ENCODE measurements around the gene KITLG. TPM values are rescaled to one million over a fixed set of nuclear protein-coding genes. Genes with fewer than 3 reads are reported as not detected.

The KITLG gene
- total RNA-seq, 1 experiment from 2014 or later, result 11.7 TPM

GRCh38 chr12:88578276-88579160, 1.8 kb downstream of the KITLG start:
- Histone ChIP-seq H2BK120ac (ENCODE audit: low read depth, low read length, poor library complexity, severe bottlenecking) (no peak overlapping the region), H3K4me2 (ENCODE audit: insufficient read depth, insufficient read length, low read length) (peak overlapping the region; percentile 73), H3K79me1 (ENCODE audit: insufficient read depth, low read depth, low read length, poor library complexity, severe bottlenecking) (no peaks in the 10 kb centered on the region), H2BK15ac (ENCODE audit: low read depth, low read length) (no peak overlapping the region), H3K27me3 (ENCODE audit: insufficient read depth, low read length) (no peaks in the 10 kb centered on the region), H4K5ac (ENCODE audit: insufficient read length, low read depth, low read length) (no peak overlapping the region), H3K4me1 (ENCODE audit: insufficient read depth, low read length) (no peaks in the 10 kb centered on the region; the same call in 1 of the 2 replicates), H3K56ac (ENCODE audit: insufficient read length, low read depth, low read length) (no peak overlapping the region), H2BK20ac (ENCODE audit: low read depth, low read length, poor library complexity, severe bottlenecking) (no peak overlapping the region), H3K14ac (ENCODE audit: insufficient read depth, low read length) (no peak overlapping the region), H3K4ac (ENCODE audit: low read depth, low read length) (no peak overlapping the region), H3K79me2 (ENCODE audit: insufficient read depth, low read length) (no peaks in the 10 kb centered on the region), H4K8ac (replicated peaks; ENCODE audit: insufficient read length, low read depth, low read length) (no peak overlapping the region), H2AK5ac (ENCODE audit: insufficient read length, low read length) (no peak overlapping the region), H4K91ac (ENCODE audit: insufficient read length, low read depth, low read length) (no peak overlapping the region), H3K9me3 (ENCODE audit: control insufficient read depth, low read depth, low read length) (no peaks in the 10 kb centered on the region), H3K23me2 (ENCODE audit: insufficient read length, low read depth, low read length, poor library complexity, severe bottlenecking) (peaks cover 17% of the 10 kb centered on the region), H2AFZ (ENCODE audit: low read length) (no peak overlapping the region), H3K9ac (ENCODE audit: extremely low read depth, insufficient read length, low read length) (no peak overlapping the region), H3K27ac (ENCODE audit: insufficient read length, low read depth, low read length) (no peak overlapping the region), H4K20me1 (ENCODE audit: control insufficient read depth, insufficient read depth, insufficient read length) (no peaks in the 10 kb centered on the region), H2BK5ac (ENCODE audit: insufficient read length, low read length) (no peak overlapping the region), H3K18ac (ENCODE audit: insufficient read length, low read depth, low read length) (no peak overlapping the region), H3T11ph (ENCODE audit: low read length) (no peak overlapping the region), H3K23ac (ENCODE audit: insufficient read length, low read depth, low read length) (no peak overlapping the region), H2BK12ac (ENCODE audit: insufficient read length, low read depth, low read length) (no peak overlapping the region)
- Mint-ChIP-seq H3K4me1 (peaks cover 40 to 58% of the 10 kb centered on the region in 2 experiments), H3K27ac (peak overlapping the region in 2 of 3 experiments; percentile 39 to 89; a peak in 2 of 7 replicates), H3K27me3 (ENCODE audit: low read depth) (no peaks in the 10 kb centered on the region; the same call in none of the 2 replicates), H3K36me3 (ENCODE audit: insufficient read depth in 1 of 3, low read depth in 3 of 3) (no peaks in the 10 kb centered on the region), H3K4me3 (peak overlapping the region; percentile 90 to 93), H3K9me3 (no peaks in the 10 kb centered on the region)
- WGBS (ENCODE audit: extremely low coverage, insufficient read length, low lambda C conversion rate), result no CpG with 5 or more reads among the region's 12 CpGs
- DNase-seq, result peak; percentile 52
- TF ChIP-seq CTCF (conservative IDR thresholded peaks at IDR 0.05), result no peak

Measured in H9 (cell line).